K562 (cell line): ENCODE data around the gene ETV2. TPM values are rescaled to one million over a fixed set of nuclear protein-coding genes. Genes with fewer than 3 reads are reported as not detected.

Experiments
- ATF4 ChIP-seq: fragments of 450-650 bp; formaldehyde crosslinking; IDR thresholded peaks from 2 replicates; pipeline ENCODE4 v1.4.0; 2022; ENCODE audit warnings: mild to moderate bottlenecking, moderate library complexity
- CCNT2 ChIP-seq: IDR thresholded peaks from 2 replicates; pipeline ENCODE4 v1.6.1; 2011; ENCODE audit warnings: borderline replicate concordance, low read depth, mild to moderate bottlenecking, moderate library complexity, mixed read lengths, low read length; ENCODE audit not compliant: insufficient read length; ENCODE audit errors: extremely low read depth
- ELK3 ChIP-seq: fragments of 450-650 bp; formaldehyde crosslinking; IDR thresholded peaks from 2 replicates; pipeline ENCODE4 v1.4.0; 2020; ENCODE audit warnings: mild to moderate bottlenecking
- GABPB2 ChIP-seq: fragments of 250-450 bp; sonication (Bioruptor Pico); conservative IDR thresholded peaks from 2 replicates; pipeline ENCODE4 v1.5.1; 2021; ENCODE audit warnings: mild to moderate bottlenecking
- HDGF ChIP-seq: fragments of 450-650 bp; IDR thresholded peaks from 2 replicates; pipeline ENCODE4 v1.6.1; 2016
- MGA ChIP-seq: fragments of 450-650 bp; IDR thresholded peaks from 2 replicates; pipeline ENCODE4 v1.6.1; 2016; ENCODE audit warnings: mild to moderate bottlenecking, moderate library complexity
- MYC ChIP-seq, 2 experiments: fragments of 250-450 bp in 1 of 2; sonication (Bioruptor Pico) in 1 of 2; IDR thresholded peaks; 2 replicates each; pipeline versions ENCODE4 v1.5.1 to v1.6.1; 2012 to 2021; ENCODE audit warnings: low read depth in 2 of 2, borderline replicate concordance in 1 of 2, improper control_type of control experiment in 1 of 2, low read length in 1 of 2, mild to moderate bottlenecking in 1 of 2, moderate library complexity in 1 of 2
- TRIM28 ChIP-seq: fragments of 450-650 bp; IDR thresholded peaks from 2 replicates; pipeline ENCODE4 v1.6.1; 2017
- ZHX1 ChIP-seq: fragments of 150-350 bp; conservative IDR thresholded peaks from 2 replicates; pipeline ENCODE4 v1.6.1; 2014; ENCODE audit warnings: low read length
- ZNF133 ChIP-seq: fragments of 250-450 bp; sonication (Bioruptor Pico); IDR thresholded peaks from 2 replicates; pipeline ENCODE4 v1.4.0; 2020; ENCODE audit warnings: mild to moderate bottlenecking
- ZNF354B ChIP-seq: fragments of 250-450 bp; sonication (Bioruptor Pico); IDR thresholded peaks from 2 replicates; pipeline ENCODE4 v1.4.0; 2020
- polyA plus RNA-seq, 8 experiments: library from polyadenylated mRNA; depleted of rRNA in 4 of 8; stranded (reverse) in 5 of 8; unstranded in 3 of 8; fragments of >200 nt; fragmentation: Nextera tagmentation in 2 of 8; fragmentation: Illumina TruSeq in 1 of 8; extraction: Ambion mirVana in 2 of 8; extraction: Trizol in 1 of 8; gene quantifications; 2 replicates each; pipeline versions ENCODE4 v1.2.1 to v1.2.3, GENCODE V29; 2011 to 2014; ENCODE audit warnings: inconsistent platforms in 1 of 8, missing spikeins in 1 of 8
- total RNA-seq, 7 experiments: library from RNA; depleted of rRNA in 6 of 7; stranded (reverse); fragments of >200 nt in 6 of 7; fragmentation: Illumina TruSeq in 2 of 7; extraction: Trizol in 2 of 7; gene quantifications; 2 replicates each; pipeline versions ENCODE4 v1.2.1 to v1.2.3, GENCODE V29; 2011 to 2021; ENCODE audit warnings: low replicate concordance in 1 of 7

The ETV2 gene
- total and polyA plus RNA-seq, 9 of the 15 experiments (the other 6 are each of a cell fraction or from before 2014, with no cell fraction given) = 0.11 to 3.7 (median 0.55) TPM

GRCh38 chr19:35644206-35644986, 2.9 kb downstream of the ETV2 start (continued):
- TF ChIP-seq ZHX1 = no peak
- TF ChIP-seq MGA = no peak; the same call in 1 of the 2 replicates
- TF ChIP-seq GABPB2 (CRISPR knock-in tag) = no peak
- no peak for TF ChIP-seq ATF4 (CRISPR knock-in tag)
- no peak for TF ChIP-seq TRIM28
- no peak for TF ChIP-seq HDGF
- no peak for TF ChIP-seq MYC (IDR thresholded peaks at IDR 0.05; ENCODE audit: low read depth, low read length)
- TF ChIP-seq MYC (CRISPR knock-in tag; IDR thresholded peaks at IDR 0.05; ENCODE audit: borderline replicate concordance, low read depth) = no peak
- no peak for TF ChIP-seq CCNT2
- TF ChIP-seq ZNF133 (CRISPR knock-in tag) = no peak
- no peak for TF ChIP-seq ZNF354B
- TF ChIP-seq ELK3 (CRISPR knock-in tag) = no peak
